ENCODE results near the gene UBXN4.

- TF ChIP-seq CTCF (IDR thresholded peaks at IDR 0.05) (no peak), POLR2A (IDR thresholded peaks at IDR 0.05; ENCODE audit: low read depth) (no peak), EP300 (IDR thresholded peaks at IDR 0.05) (no peak), POLR2AphosphoS5 (IDR thresholded peaks at IDR 0.05) (peak; percentile 40 to 48)
Measured at GRCh38 chr2:135742325-135742757, 686 bp downstream of the UBXN4 start.
